ENCODE data around the gene L3MBTL1. TPM values are rescaled to one million over a fixed set of nuclear protein-coding genes. Genes with fewer than 3 reads are reported as not detected.

The L3MBTL1 gene
- total RNA-seq (2014; rRNA removed; shearing (Covaris generic)), result 1.2 and 2.0 TPM in 2 replicates
- 1.2 and 1.5 TPM in 2 replicates for polyA plus RNA-seq (2015; cell fraction: cytosol; rRNA removed)
- 11.7 and 15.2 TPM in 2 replicates for polyA plus RNA-seq (2015; cell fraction: nucleus; rRNA removed)

DNA sequence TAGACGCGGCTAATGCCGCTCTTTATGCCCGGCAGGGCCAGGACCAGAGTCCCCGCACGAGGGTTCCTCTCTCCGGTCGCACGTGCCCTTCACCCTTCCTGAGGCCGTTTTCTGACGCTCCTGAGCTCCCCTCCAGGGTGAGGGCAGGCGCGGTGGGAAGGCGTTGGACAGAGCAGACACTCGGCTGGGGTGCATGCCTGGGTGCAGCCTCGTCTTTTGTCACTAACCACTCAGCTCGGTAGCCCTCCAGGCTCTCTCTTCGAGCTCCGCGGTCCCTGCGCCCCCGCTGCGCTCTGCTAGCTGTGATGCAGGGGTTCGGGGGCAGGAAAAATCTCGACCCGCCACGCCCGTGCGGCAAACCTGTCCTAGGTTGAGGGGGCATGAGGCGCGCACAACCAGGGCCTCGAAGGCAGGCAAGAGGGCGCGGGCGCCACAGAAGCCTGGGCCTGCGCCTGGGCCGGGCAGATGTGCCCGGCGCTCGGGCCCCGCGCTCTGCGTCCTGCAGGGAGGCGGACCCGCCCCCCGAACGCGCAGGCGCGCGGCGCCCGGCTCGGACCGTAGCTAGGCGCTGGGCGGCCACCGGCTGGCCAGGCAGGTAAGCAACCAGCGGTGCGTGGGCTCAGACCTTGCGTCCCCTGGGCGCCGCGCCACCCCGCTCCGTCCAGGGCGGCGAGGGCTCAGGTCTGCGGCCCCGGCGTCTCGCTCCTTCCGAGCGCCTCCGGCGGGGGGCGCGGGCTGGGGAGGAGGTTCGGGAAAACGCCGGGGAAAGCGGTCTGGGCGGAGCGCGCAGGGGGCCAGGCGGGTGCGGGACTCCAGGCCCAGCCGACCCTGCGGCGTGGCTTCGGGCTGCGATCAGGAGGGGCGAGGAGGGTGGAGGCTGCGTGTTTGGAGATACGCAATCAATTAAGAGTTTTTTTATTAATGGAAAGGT lies at the start of gene L3MBTL1:
Gene L3MBTL1 (plus strand): TSS at position 548 of the 931 bp plus-strand sequence. CDS start 5,807 bp downstream, outside the sequence.
- DNase-seq (ENCODE audit: low read depth, low spot score), result peak; percentile 47
- in situ Hi-C loops (cut with HindIII; ENCODE audit: low pct_unique_long_range_greater_than_20kb, low sequenced_read_pairs), result no loop called here

DNA sequence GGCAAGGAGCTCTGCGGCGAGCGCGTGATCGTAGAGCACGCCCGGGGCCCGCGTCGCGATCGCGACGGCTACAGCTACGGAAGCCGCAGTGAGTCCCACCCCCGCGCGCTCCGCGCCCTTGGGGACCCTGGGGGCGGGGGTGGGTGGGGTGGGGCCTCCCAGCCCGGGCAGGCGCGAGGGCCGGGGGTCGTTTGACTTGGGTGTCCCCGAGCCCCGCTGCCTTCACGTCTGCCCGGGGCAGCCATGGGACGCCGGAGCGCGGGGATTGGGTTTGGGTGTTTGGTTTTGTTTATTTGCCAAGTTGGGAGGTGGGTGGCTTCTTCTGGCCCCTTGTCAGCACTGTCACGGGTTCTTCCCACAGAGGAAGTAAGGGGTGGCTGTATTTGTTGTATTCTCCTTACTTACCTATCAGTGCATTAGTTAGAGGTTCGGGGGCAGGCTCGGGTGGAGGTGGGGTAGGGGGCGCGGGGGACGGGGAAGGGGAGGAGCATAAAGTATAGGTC lies 49.0 kb upstream of the L3MBTL1 start:
- DNase-seq (ENCODE audit: low read depth, low spot score), result peak; percentile 37
- in situ Hi-C loops (cut with HindIII; ENCODE audit: low pct_unique_long_range_greater_than_20kb, low sequenced_read_pairs), result no loop called here

DNA sequence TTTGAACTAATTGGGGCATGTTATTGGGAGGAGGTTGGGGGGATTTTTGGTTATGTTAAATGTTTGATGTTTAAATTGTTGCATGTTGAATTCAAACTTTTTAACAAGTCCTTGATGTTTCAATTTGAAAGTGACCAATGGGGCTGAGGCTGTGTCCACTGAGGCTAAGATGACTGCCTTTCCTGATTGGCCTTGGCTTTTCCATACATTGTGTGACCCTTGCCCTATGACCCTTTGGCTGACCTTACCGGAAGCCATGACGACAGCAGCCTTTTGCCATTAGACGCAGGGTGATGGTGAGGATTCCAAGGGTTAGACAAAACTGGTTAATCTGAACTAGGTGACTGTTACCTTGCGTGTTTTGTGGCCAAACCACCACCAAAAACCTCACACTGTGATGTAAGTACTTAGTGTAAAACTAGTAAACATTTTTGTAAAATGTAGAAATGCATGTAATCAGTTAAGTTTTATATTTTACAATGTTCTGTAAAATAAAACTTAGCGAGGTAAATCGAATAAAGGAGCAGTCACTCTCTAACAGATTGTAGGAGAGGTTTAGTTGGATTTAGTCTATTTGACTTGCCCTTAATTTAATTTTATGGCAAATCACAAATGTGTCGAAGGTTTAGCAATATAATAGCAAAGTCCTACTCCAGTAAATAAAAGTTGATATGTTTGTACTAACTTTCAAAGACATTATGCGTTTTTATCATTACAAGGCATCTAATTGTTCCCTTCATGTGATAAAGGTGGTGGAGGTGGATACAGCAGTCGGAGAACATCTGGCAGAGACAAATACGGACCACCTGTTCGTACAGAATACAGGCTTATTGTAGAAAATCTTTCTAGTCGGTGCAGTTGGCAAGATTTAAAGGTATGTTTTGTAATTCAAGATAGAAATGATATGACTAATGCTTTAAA lies 48.2 kb upstream of the L3MBTL1 start:
- DNase-seq (ENCODE audit: low read depth, low spot score), result peak; percentile 26
- in situ Hi-C loops (cut with HindIII; ENCODE audit: low pct_unique_long_range_greater_than_20kb, low sequenced_read_pairs), result no loop called here

DNA sequence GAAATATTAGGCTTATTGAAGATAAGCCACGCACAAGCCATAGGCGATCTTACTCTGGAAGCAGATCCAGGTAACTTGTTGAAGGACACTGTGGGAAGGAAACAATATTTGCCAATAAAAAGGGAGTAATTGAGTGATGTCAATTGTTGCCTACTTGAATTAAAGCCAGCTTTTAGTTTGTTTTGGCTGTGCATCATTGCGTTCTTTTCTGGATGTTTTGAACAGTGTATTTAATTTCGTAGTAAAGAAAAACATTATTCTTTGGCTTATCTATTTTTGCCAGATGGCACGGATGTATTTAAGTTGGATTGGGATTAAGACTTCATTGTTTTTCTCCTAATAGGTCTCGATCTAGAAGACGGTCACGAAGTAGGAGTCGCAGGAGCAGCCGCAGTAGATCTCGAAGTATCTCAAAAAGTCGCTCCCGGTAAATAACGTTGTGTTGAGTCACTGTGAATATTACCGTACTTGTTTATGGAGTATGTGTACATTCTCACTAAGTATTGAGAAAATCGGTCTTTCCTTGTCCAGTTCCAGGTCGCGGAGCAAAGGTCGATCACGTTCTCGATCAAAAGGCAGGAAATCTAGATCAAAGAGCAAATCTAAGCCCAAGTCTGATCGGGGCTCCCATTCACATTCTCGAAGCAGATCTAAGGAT lies 47.2 kb upstream of the L3MBTL1 start:
- in situ Hi-C loops (cut with HindIII; ENCODE audit: low pct_unique_long_range_greater_than_20kb, low sequenced_read_pairs), result no loop called here
- no peak for DNase-seq (ENCODE audit: low read depth, low spot score)

DNA sequence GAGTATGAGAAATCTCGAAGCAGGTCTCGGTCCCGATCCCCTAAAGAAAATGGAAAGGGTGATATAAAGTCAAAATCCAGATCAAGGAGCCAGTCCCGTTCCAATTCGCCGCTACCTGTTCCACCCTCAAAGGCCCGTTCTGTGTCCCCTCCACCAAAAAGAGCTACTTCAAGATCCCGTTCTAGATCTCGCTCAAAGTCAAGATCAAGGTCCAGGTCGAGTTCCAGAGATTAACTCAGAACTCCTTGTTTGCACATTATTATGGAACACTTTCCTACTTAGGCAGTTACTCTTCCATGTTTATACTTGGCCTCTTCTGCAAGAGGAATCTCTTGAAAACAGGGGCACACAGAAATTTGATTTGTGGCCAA lies 46.7 kb upstream of the L3MBTL1 start:
- DNase-seq (ENCODE audit: low read depth, low spot score), result no peak
- in situ Hi-C loops (cut with HindIII; ENCODE audit: low pct_unique_long_range_greater_than_20kb, low sequenced_read_pairs), result no loop called here

DNA sequence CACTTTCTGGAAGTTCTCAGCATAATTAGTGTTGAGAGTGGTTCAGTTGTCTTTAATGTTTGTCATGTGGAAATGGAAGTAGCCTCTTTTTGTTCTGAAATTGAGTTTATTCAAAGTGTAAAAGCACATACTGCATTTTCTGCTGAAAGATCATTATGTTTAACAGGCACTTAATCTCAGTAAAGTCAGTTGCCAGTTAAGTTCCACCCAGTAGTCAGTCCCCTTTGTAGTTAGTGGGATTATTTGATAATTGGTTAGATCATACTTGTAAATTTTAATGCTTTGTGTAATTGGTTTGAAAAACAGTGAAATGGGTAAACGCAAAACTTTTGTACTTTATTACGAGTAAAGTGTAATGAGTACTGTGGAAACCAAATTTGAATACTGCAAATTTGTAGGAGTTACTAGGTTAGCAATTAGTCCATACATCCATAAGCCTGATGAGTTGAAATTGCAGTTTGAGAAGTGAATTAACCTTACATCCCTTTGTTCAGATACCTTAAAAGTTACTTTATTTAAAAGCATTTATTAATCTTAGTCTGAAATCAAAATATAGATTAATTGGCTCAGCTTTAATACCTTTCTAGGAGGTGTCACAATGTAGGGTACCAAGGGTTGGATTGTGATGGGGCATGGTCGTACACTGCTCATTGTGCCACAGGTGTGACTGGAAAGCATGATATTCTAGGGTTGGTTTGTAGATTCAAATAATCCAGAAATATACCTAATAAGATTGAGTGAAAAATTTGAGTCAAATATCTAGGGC lies 45.4 kb upstream of the L3MBTL1 start:
- no peak for DNase-seq (ENCODE audit: low read depth, low spot score)
- in situ Hi-C loops (cut with HindIII; ENCODE audit: low pct_unique_long_range_greater_than_20kb, low sequenced_read_pairs), result no loop called here

DNA sequence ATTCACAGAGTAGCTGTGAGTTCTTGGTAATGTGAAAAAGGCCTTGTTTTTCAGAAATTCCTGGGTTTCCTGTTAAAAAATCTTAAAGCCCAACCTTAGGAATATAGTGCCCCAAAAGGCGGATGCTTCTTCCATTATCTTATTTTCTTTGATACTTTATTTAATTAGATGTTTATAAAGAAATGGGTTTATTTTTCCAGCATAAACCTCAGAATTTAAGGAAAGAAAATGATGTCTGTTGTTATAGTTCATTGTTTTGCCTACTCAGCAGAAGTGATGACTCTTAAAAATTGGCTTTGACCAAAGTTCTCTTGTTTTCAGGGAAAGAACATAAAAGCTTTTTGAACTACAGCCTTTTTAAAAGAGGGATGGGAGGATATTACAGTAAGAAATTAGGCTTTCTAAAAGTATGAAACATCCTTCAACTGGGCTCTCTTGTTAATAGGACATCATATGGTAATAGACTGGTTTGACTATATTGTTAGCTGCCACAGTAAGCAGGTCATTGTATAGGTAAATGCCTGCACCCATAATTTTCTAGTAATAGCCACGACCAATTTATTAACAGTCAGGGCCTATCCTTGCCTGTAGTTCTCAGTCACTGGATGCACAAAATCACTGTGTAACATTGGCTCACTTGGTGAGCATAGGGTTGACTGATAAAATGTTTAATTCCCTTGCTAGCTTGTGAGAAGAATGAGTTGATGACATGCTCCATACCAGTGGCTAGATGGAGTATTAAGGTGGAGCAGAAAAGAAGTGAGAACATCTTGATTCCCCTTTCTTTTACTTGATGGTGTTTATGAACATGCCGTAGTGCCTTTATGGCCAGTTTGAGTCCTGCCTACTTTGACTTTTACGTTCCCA lies 44.6 kb upstream of the L3MBTL1 start:
- in situ Hi-C loops (cut with HindIII; ENCODE audit: low pct_unique_long_range_greater_than_20kb, low sequenced_read_pairs), result no loop called here
- no peak for DNase-seq (ENCODE audit: low read depth, low spot score)

DNA sequence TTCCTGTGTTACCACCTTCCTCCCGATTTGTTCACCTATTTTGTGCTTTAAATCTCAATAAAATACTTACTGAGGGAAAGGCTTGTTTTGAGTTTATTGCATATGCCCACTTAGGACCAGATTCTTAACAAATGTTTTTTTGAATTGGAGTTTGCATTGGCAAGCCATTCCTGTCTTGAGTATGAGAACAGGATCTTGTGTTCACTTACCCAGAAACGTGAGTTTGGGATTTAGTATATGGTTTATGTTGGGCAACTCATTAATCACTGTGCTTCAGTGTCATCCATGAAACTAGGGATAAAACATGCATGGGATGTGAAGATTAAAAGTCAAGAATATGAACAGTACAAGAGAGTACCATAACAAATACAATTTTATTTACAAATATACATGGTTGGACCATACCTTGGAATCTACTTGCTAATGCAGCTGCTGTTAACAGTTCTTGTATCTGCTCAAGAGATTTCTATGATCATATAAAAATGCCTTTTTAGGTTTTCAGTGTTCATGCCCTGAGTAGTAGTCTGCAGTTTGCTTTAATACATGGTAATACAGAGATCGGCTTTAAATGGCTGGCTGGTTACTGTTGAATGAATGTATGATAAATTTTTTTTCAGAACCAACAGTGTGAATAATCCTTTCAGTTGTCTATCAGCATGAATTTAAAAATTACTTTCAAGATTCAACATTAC lies 43.8 kb upstream of the L3MBTL1 start:
- in situ Hi-C loops (cut with HindIII; ENCODE audit: low pct_unique_long_range_greater_than_20kb, low sequenced_read_pairs), result no loop called here
- no peak for DNase-seq (ENCODE audit: low read depth, low spot score)

DNA sequence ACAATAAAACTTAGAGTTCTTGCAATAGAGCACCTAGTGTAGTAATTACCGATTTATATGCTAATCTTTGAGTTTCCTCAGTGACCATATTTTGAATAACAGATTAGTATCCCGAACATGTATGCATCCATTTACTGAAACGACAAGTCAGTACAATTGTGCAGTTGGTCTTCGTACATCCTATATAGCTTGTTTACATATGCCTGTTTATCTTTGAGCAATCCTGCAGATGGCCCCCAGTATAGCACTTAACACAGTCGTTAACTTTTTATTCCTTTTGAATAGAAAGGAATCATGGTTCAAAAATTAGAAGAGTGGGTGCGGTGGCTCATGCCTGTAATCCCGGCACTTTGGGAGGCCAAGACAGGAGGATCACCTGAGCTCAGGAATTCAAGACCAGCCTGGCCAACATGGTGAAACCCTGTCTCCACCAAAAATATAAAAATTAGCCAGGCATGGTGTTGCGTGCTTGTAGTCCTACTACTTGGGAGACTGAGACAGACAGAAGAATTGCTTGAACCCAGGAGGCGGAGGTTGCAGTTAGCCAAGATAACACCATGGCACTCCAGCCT lies 43.2 kb upstream of the L3MBTL1 start:
- in situ Hi-C loops (cut with HindIII; ENCODE audit: low pct_unique_long_range_greater_than_20kb, low sequenced_read_pairs), result no loop called here
- DNase-seq (ENCODE audit: low read depth, low spot score), result no peak

DNA sequence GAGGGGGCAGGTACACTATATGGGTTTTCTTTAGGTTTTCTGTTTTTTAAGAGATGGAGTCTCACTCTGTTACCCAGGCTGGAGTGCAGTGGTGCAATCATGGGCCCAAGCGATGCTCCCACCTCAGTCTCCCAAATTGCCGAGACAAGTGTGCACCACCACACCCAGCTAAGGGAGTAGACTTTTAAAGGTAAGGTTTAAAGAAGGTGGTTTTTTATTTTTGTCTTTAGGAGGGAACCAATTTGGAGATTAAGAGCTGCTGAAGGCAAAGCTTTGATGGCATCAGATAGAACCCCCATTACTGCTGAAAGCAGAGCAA lies 41.9 kb upstream of the L3MBTL1 start:
- in situ Hi-C loops (cut with HindIII; ENCODE audit: low pct_unique_long_range_greater_than_20kb, low sequenced_read_pairs), result no loop called here

DNA sequence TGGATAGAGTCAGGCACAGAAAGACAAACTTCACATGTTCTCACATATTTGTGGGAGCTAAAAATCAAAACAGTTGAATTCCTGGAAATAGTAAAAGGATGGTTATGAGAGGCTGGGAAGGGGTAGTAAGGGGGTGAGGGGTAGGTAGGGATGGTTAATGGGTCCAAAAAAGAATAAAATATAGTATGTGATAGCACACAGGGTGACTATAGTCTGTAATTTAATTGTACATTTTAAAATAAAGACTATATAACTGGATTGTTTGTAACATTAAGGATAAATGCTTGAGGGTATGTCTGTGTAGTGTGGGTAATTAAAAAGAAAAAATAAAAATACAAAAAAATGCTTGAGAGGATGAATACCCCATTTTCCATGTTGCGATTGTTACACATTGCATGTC lies 39.9 kb upstream of the L3MBTL1 start:
- in situ Hi-C loops (cut with HindIII; ENCODE audit: low pct_unique_long_range_greater_than_20kb, low sequenced_read_pairs), result no loop called here
- no peak for DNase-seq (ENCODE audit: low read depth, low spot score)

More for the DNA sequence above, 41.9 kb upstream of the L3MBTL1 start:
- DNase-seq (ENCODE audit: low read depth, low spot score), result no peak

DNA sequence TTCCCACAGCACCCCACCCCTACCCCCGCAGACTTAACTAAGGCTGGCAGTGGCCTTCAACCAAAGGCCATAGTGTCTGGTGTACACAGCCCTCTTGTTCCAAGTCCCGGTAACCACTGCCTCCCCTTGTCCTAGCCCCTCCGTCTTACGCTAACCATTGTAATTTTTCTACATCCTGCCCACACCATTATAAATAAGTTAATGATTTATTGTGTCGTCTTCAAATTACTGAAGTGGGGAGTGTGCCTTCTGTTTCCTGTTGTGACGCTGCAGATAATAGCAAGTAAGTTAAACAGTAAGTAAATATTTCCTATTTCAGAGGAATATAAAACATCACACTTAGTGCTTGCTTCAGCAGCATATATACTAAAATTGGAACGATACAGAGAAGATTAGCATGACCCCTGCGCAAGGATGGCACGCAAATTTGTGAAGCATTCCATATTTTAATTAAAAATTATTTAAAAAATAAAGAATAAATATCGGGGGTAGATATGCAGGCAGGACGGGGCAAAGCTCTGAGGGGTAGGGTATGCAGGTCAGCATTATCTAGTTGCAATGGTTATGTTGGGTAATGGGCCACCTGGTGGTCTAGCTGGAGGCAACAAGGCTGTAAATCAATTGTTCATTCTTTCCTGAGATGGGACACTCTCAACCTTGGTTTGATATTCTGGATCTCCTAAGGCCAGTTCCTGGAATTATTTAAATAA lies 34.7 kb upstream of the L3MBTL1 start:
- no peak for DNase-seq (ENCODE audit: low read depth, low spot score)
- in situ Hi-C loops (cut with HindIII; ENCODE audit: low pct_unique_long_range_greater_than_20kb, low sequenced_read_pairs), result no loop called here

DNA sequence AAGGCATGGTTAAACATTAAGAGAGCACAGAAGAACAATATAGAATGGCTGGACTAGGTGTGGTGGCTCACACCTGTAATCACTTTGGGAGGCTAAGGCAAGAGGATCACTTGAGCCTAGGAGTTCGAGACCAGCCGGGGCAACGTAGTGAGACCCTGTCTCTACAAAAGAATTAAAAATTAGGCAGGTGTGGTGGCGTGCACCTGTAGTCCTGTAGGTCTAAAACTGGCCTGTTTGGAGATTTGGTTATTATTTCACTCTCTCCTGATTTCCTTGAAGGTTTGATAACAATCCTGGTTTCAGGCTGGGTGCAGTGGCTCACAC lies 34.2 kb upstream of the L3MBTL1 start:
- DNase-seq (ENCODE audit: low read depth, low spot score), result no peak
- in situ Hi-C loops (cut with HindIII; ENCODE audit: low pct_unique_long_range_greater_than_20kb, low sequenced_read_pairs), result no loop called here

DNA sequence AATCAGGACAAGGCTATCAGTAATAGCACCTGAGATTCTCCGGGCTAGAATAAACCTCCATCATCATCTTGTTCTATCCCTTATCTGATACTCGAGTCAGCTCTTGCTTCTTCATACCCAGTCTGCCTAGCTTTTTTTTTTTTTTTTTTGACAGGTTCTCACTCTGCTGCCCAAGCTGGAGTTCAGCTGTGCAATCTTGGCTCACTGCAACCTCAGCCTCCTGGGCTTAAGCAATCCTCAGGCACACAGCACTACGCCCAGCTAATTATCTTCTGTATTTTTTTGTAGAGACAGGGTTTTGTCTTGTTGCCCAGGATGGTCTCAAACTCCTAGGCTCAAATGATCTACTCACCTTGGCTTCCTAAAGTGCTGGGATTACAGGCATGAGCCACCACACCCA lies 30.3 kb upstream of the L3MBTL1 start:
- DNase-seq (ENCODE audit: low read depth, low spot score), result no peak
- in situ Hi-C loops (cut with HindIII; ENCODE audit: low pct_unique_long_range_greater_than_20kb, low sequenced_read_pairs), result no loop called here

DNA sequence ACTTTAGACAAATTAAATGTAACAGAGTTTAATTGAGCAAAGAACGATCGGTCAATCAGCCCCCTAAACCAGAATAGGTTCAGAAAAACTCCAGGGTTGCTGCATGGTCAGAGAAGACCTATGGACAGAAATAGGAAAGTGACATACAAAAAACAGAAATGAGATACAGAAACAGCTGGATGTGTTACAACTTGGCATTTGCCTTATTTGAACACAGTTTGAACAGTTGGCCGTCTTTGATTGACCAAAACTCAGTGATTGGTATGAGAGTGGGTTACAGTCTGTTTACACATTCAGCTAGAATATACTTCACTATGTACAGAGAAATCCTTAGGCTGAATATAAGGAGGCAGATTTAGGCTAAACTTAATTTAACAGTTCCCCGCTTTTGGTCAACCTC lies 29.9 kb upstream of the L3MBTL1 start:
- DNase-seq (ENCODE audit: low read depth, low spot score), result no peak
- in situ Hi-C loops (cut with HindIII; ENCODE audit: low pct_unique_long_range_greater_than_20kb, low sequenced_read_pairs), result no loop called here
